Measurements from ENCODE around the gene KIDINS220. TPM values are rescaled to one million over a fixed set of nuclear protein-coding genes. Genes with fewer than 3 reads are reported as not detected.

The KIDINS220 gene
- total RNA-seq, 1 donor from 2014 or later: 68.2 TPM

DNA sequence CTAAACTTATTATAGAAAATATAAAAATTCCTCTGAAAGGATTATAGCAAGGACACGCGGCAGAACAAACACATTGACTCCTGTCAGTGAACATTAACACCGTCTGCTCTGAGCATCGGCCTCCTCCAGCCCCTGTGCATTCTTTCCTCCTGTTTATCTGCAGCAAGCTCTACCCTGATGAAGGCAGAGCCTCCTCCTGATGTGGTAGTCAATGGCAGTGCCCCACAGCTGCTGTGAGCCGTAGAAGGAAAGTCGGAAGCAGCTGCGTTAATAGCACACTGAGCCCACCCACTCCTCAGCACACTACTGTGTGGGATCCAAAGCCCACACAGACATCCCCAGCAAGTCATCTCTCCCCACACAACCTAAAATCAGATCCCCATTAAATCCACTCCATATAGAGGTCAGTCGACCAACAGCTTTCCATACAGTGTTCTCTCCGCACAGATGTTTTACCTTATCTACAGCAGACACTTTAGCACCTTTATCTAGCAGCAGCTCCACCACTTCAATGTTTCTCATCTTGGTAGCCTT, 41.0 kb downstream of the KIDINS220 start:
- Mint-ChIP-seq H3K9me3 (ENCODE audit: low read depth) (no peaks in the 10 kb centered on the region), H3K4me3 (ENCODE audit: unreplicated experiment) (no peak overlapping the region), H3K27ac (ENCODE audit: unreplicated experiment) (no peak overlapping the region), H3K4me1 (ENCODE audit: low read depth) (peaks cover 8% of the 10 kb centered on the region), H3K36me3 (ENCODE audit: low read depth) (peaks cover 32% of the 10 kb centered on the region), H3K27me3 (ENCODE audit: low read depth) (no peaks in the 10 kb centered on the region)
- no peak for DNase-seq (ENCODE audit: low spot score)
- TF ChIP-seq, protein P1, sequence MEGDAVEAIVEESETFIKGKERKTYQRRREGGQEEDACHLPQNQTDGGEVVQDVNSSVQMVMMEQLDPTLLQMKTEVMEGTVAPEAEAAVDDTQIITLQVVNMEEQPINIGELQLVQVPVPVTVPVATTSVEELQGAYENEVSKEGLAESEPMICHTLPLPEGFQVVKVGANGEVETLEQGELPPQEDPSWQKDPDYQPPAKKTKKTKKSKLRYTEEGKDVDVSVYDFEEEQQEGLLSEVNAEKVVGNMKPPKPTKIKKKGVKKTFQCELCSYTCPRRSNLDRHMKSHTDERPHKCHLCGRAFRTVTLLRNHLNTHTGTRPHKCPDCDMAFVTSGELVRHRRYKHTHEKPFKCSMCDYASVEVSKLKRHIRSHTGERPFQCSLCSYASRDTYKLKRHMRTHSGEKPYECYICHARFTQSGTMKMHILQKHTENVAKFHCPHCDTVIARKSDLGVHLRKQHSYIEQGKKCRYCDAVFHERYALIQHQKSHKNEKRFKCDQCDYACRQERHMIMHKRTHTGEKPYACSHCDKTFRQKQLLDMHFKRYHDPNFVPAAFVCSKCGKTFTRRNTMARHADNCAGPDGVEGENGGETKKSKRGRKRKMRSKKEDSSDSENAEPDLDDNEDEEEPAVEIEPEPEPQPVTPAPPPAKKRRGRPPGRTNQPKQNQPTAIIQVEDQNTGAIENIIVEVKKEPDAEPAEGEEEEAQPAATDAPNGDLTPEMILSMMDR (IDR thresholded peaks at IDR 0.05): no peak

DNA sequence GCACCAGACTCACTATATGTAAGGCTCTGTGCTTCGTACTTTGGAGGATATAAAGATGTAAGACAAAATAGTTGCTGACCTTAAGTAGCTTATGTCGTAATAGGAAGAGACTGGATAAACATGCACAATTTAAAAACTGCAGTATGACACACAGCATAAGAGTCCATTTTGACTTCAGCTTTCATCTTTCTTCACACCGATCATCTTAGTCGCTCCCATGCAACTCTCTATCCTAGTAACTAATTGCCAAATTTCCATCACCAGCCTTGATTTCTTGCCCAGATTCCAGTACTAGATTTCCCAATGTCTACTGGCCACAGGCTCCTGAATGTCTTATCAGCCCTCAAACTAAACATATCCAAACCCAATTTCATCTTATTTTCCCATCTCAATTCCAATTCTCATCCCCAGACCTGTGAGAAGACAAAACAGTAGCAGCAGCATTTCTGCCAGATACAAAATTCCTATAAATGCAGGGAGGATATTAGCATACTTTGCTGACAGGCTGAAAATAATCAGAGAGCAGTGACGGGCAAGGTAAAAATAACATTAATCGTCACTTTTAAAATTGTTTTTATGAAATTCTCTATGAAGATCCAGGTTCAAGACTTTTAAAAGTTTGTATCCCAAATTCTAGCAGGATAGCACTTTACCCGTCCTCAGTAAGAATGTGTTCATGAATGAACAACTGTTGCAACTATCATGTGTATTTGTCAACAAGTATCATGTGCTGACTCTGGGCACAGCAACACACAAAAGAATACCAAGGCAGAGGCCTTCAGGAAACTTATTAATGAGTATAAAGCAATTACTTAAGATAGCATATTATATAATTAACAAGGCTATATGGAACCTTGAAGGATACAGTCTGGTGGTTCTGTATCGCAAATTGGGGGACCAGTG, 42.2 kb downstream of the KIDINS220 start:
- Mint-ChIP-seq H3K4me1 (ENCODE audit: low read depth) (peaks cover 8% of the 10 kb centered on the region), H3K27ac (ENCODE audit: unreplicated experiment) (no peak overlapping the region), H3K4me3 (ENCODE audit: unreplicated experiment) (no peak overlapping the region), H3K9me3 (ENCODE audit: low read depth) (no peaks in the 10 kb centered on the region), H3K27me3 (ENCODE audit: low read depth) (no peaks in the 10 kb centered on the region), H3K36me3 (ENCODE audit: low read depth) (peaks cover 30% of the 10 kb centered on the region)
- no peak for DNase-seq (ENCODE audit: low spot score)
- TF ChIP-seq, protein P1 (IDR thresholded peaks at IDR 0.05): no peak

DNA sequence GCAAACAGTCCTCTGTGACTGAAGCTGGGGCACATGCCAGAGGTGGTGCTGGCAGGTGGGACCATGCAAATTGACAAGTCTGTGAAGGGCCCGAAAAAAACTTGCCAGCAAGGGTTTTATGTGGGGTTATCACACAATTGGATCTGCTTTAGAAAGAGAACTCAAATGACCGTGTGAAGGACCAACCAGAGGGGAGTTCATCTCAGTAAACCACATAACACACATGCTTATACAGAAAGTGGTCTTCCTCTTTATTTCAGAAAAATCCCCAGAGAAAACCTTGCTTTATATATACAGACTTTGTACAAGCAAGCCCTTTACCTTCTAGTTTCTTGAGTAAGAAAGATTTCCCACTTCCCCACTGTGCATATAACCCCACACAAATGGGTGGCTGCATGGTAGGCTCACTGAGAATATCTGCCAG, 46.7 kb downstream of the KIDINS220 start:
- Mint-ChIP-seq H3K27ac (ENCODE audit: unreplicated experiment) (no peak overlapping the region), H3K27me3 (ENCODE audit: low read depth) (no peaks in the 10 kb centered on the region), H3K36me3 (ENCODE audit: low read depth) (peaks cover 34% of the 10 kb centered on the region), H3K4me1 (ENCODE audit: low read depth) (peaks cover 5% of the 10 kb centered on the region), H3K9me3 (ENCODE audit: low read depth) (no peaks in the 10 kb centered on the region), H3K4me3 (ENCODE audit: unreplicated experiment) (no peak overlapping the region)
- DNase-seq (ENCODE audit: low spot score): no peak
- TF ChIP-seq, protein P1 (IDR thresholded peaks at IDR 0.05): no peak

DNA sequence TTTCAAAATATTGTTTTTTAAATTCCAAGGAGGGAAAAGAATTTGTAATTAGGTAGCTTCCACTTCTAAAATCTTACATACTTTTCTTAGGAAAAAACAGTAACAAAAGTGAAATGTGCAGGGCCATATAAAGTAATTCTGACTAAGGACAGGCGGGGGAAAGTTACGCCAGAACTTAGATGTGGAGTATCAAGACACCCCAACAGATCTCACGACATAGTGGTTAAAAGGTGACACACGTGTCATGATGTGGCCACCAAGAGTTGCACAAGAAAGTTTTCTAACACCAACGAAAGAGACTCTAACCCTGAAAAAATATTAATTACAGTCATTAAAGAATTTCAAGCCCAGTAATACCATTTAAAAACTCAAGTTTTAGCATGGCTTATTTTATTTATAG, 51.0 kb downstream of the KIDINS220 start:
- no peak for DNase-seq (ENCODE audit: low spot score)
- Mint-ChIP-seq H3K27me3 (ENCODE audit: low read depth) (no peaks in the 10 kb centered on the region), H3K4me1 (ENCODE audit: low read depth) (peaks cover 9% of the 10 kb centered on the region), H3K27ac (ENCODE audit: unreplicated experiment) (no peak overlapping the region), H3K9me3 (ENCODE audit: low read depth) (no peaks in the 10 kb centered on the region), H3K4me3 (ENCODE audit: unreplicated experiment) (no peak overlapping the region), H3K36me3 (ENCODE audit: low read depth) (peaks cover 42% of the 10 kb centered on the region)
- TF ChIP-seq, protein P1 (IDR thresholded peaks at IDR 0.05): no peak

DNA sequence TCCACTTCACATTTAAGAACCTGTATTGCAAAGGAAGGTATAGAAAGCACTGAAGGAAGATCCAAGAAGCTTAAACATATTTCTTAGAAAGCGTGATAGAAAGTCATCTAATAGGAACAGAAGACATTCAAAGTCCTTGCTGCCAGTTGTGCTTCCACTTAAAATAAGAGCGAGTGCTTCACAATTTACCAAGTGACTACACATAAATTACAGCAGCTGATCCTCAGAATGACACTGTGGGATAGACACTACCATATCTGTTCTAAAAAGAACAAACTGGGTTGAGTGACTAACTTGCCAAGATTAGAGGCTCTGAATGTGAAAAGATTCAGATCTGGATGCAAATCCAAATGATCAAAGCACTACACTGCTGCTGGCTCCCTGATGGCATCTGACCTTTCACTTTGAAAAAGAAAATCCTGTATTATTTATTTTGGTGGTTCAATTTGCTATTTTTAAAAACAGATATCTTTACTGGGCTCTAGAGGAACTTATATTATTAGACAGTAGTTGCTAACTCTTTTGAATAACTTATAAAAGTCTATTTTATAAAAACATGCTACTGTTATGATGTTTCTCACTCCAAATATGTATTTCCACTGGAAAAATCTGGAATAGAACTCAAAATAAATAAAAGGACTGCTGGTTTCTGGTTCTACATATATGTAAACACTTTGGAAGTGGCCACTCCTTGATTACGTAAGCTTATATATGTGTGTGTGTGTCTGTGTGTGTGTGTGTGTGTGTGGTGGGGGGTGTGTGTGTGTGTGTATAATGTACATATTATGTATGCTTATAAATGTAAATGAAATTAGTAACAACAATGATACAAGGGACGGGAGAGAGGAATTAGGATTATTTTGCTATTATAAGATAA, 57.4 kb downstream of the KIDINS220 start:
- TF ChIP-seq, protein P1 (IDR thresholded peaks at IDR 0.05): no peak
- Mint-ChIP-seq H3K9me3 (ENCODE audit: low read depth) (no peaks in the 10 kb centered on the region), H3K4me3 (ENCODE audit: unreplicated experiment) (no peak overlapping the region), H3K27me3 (ENCODE audit: low read depth) (no peaks in the 10 kb centered on the region), H3K36me3 (ENCODE audit: low read depth) (peaks cover 36% of the 10 kb centered on the region), H3K4me1 (ENCODE audit: low read depth) (peaks cover 15% of the 10 kb centered on the region), H3K27ac (ENCODE audit: unreplicated experiment) (no peak overlapping the region)
- no peak for DNase-seq (ENCODE audit: low spot score)
